Activated CD8-positive, alpha-beta memory T cell treated with anti-CD3 and anti-CD28 coated beads, Interleukin-2, amount 50 U/mL, for 24 hours (primary cell): ENCODE data around the gene WDR49.
"Not testable (repeated sequence)": the region's sequence is repeated elsewhere in the genome, so short reads cannot be mapped to it uniquely, and the experiment has no call there.

Source experiments
- DNase-seq: peaks from one replicate; pipeline ENCODE4 v3.0.0-alpha.2; 2020; ENCODE audit errors: extremely low read depth

WDR49 gene

GRCh38 chr3:167614196-167614595 is 39.5 kb downstream of the WDR49 start:
- DNase-seq = not testable (repeated sequence)

GRCh38 chr3:167611718-167612117 is 42.0 kb downstream of the WDR49 start:
- no peak for DNase-seq

DNA sequence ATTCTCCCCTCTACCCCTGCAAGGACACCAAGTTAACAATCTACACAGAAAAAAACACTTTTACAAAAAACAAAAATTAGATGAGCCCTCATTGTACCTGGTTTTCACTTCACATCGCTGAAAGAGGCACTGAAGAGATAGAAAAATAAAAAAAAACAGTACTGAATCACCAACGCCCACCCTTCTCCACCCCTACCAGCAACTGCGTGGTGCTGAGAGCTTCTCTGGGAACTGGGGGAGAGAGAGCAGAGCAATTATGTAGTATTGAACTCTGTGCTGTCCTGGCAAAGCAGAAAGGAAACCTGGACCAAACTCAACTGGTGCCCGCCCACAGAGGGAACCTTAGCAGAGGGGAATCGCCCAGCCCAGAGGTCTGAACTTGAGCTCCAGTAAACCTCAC is 44.6 kb downstream of the WDR49 start:
- DNase-seq = no peak

- DNase-seq = no peak
These were observed 46.9 kb downstream of the WDR49 start for GRCh38 chr3:167606836-167607235.

GRCh38 chr3:167605871-167606270 is 47.9 kb downstream of the WDR49 start:
- no peak for DNase-seq

DNA sequence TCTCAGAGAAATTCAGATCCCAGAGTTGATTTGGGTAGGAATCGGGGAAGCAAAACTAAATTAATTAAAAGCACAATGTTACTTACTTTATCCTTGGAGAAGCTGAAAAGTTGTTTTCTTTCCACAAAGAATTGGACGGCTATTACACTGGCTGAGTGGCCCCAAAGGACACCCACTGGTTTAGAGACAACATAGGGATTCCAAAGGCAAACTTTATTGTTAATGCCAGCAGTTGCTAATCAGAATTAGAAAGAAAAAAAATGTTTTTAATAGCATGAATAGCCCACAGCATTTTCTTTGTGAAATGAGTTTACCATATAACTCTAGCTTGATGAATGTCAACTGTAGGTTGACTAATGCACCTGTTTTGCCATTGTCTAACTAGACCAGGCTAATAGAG is 51.7 kb downstream of the WDR49 start:
- no peak for DNase-seq

DNA sequence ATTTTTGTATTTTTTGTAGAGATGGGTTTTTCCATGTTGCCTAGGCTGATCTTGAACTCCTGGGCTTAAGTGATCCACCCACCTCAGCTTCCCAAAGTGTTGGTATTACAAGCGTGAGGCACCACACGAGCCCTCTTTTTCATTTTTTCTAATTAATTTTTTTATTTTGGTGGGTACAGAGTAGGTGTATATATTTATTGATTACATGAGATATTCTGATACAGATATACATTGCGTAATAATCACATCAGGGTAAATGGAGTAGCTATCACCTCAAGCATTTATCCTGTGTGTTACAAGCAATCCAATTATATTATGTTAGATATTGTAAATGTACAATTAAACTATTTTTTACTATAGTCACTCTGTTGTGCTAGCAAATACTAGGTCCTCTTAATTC is 66.1 kb downstream of the WDR49 start:
- DNase-seq = no peak

DNA sequence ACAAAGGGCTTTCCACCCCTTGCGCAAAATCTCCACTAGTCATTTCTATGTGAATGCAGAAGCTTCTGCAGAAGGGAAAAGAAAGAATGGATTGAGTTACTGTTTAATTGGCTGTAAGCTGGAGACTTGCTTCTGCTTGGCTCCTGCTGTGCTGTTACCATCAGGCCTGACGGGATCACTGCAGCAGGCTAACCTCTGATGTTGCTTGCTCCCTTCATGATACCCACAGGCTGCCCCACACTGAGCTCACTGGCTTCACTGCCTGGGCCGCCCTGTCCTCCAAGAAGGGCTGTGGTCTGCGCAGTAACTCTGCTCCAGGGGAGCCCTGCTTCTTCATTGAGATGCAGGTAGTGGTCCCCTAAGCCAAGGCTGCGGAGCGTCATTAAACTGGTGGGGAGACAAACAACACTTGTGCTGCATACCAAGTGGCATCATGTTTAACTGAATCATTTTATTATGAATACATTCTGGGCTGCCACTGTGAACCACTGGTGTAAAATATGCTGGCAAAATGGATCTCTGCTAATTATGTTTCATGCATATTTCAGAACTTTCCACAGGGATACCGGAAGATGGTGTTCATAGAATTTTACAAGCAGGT is 78.6 kb downstream of the WDR49 start:
- no peak for DNase-seq

DNA sequence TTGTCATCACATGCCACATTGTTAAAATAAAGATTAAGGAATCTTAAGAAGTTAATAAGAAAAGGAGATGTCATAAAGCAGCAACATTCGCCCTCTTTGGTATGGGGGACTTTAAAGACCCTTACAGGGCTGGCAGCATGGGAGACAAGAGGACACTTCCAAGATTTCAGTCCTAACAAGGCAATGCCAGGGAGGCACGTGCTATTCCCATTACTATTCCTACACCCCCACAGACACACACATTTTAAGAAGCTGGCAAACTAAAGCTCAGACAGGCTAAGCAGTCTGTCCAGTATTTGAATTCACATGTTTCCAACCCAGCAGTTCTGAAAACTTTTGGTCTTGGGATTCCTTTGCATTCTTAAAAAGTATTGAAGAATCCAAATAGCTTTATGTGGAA is 80.8 kb downstream of the WDR49 start:
- DNase-seq = no peak

GRCh38 chr3:167568634-167569033 is 85.1 kb downstream of the WDR49 start:
- no peak for DNase-seq

- no peak for DNase-seq
These were observed 88.3 kb downstream of the WDR49 start for GRCh38 chr3:167565489-167565888.

DNA sequence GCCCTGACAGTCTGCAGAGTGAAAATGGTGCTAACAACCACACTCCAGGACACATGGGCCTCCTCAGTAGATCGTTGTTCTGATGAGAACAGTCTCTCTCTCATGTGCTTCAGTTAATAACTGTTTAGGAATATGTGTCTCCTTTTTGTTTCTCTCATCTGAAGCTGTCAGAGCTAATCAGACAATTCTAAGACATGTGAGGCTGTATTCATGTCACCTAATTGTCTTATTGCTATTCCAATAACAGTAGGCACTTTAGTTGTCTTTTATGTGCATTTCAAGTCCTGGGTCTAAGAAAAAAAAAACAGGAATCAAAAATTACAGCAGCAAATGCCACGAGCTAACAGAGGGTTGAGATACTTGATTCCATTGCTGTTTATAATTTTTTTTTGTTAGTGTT is 89.1 kb downstream of the WDR49 start:
- DNase-seq = no peak

GRCh38 chr3:167559924-167560323 is 93.8 kb downstream of the WDR49 start:
- DNase-seq = no peak

DNA sequence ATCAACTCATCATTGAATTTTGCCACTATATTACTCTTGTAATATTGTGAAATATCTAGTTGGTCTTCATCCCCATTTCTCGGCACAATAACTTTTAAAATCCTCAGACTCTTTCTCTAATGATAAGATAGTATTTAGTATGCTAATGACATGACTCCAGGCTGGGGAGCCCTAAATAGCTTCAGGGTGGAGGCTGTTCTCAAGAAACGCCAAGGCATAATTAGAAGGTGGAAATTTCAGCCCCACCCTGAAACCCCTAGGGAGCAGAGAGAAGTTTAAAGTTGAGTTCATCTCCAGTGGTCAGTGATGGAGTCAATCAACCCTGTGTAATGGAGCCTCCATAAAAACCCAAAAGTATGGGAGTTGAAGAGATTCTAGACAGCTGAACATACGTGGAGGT is 98.8 kb downstream of the WDR49 start:
- no peak for DNase-seq

DNA sequence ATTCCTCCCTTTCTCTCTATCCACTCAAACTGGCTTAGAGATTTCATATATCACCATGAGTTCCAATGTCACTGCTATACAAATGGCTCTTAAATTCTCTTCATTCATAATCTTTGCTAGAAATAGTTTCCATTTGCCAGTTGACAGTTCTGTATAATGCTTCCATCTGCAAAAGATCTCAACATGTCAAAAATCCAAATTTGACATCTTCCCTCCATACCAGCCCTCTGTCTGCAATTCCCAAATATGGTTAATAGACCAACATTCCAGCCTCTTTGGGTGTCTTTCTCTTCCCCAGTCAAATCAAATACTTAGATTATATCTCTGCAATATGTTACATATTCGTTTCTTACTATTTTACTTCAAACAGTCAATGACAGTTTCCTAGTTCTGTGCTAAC is 115.7 kb downstream of the WDR49 start:
- DNase-seq = no peak

GRCh38 chr3:167521006-167521355 is 132.8 kb downstream of the WDR49 start:
- no peak for DNase-seq

- no peak for DNase-seq
These were observed 133.3 kb downstream of the WDR49 start for GRCh38 chr3:167520266-167521005.

DNA sequence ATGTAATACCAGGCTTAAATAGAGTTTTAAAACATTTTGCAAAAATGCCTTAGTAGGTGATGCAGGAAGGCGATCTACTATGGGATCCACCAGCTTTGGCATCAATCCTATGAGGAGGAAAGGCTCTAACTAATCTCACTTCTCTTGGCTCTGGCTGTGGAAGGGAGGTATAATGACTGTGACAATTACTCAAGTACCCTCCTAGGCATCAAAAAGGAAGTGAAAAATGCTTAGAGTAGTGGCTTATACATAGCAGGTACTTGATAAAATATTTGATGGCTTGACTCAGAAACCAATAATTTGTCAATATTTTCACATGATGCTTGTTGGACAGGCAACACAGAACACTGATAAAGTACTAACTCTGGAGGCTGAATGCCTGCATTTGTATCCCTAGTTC is 145.8 kb downstream of the WDR49 start:
- DNase-seq = no peak

DNA sequence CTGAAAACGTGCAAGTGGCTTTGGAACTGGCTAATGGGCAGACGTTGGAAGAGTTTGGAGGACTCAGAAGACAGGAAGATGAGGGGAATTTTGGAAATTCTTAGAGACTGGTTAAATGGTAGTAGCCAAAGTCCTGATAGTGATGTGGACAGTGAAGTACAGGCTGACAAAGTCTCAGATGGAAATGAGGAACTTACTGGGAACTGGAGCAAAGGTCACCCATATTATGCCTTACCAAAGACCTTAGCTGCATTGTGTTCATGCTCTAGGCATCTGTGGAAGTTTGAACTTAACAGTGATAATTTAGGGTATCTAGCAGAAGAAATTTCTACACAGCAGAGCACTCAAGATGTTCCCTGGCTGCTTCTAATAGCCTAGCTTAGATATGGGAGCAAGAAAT is 151.3 kb downstream of the WDR49 start:
- no peak for DNase-seq

GRCh38 chr3:167501941-167502340 is 151.8 kb downstream of the WDR49 start:
- DNase-seq = no peak

- DNase-seq = no peak
These were observed 155.8 kb downstream of the WDR49 start for GRCh38 chr3:167497903-167498302.

GRCh38 chr3:167493244-167493643 is 160.5 kb downstream of the WDR49 start:
- no peak for DNase-seq

- no peak for DNase-seq
These were observed 162.1 kb downstream of the WDR49 start for GRCh38 chr3:167491621-167492020.

DNA sequence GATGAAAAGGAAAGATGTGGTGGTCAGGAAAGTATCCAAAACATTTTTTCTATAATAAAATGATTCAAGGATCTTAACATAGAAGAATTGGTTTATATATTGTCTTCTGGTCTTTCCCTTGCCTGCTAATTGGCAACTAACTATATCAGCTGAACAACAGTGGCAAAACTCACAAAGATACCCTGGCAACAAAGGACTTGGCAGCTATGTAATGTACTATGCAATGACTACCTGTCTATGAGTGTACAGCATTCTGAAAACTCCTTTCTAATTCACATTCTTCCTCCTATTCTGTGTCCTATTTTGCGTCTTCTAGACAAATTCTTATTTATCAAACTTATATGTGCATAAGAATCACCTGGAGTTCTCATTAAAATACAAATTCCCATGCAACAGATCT is 164.2 kb downstream of the WDR49 start:
- DNase-seq = no peak
